Fibroblast of lung (primary cell): ENCODE measurements around the gene PCDHA7. TPM values are rescaled to one million over a fixed set of nuclear protein-coding genes. Genes with fewer than 3 reads are reported as not detected.

ENCODE experiments used
- DNase-seq, 2 donors: peaks; one replicate each; pipeline versions ENCODE4 v3.0.0 to v3.0.0-alpha.2; 2010; ENCODE audit warnings: low read depth in 2 of 2
- H2AFZ ChIP-seq: 2 replicates; pipeline ENCODE4 v1.5.1; 2012; ENCODE audit warnings: low read length, control low read depth, inconsistent platforms
- H3K27ac ChIP-seq: 2 replicates; pipeline ENCODE4 v1.5.1; 2011; ENCODE audit warnings: low read length, control low read depth; ENCODE audit not compliant: insufficient read depth
- H3K27me3 ChIP-seq: 2 replicates; pipeline ENCODE4 v1.5.1; 2011; ENCODE audit warnings: mild to moderate bottlenecking, low read length; ENCODE audit not compliant: control insufficient read depth, insufficient read depth
- H3K36me3 ChIP-seq: 2 replicates; pipeline ENCODE4 v1.5.1; 2011; ENCODE audit warnings: low read length; ENCODE audit not compliant: control insufficient read depth, insufficient read depth
- H3K4me1 ChIP-seq: 2 replicates; pipeline ENCODE4 v1.5.1; 2011; ENCODE audit warnings: low read length; ENCODE audit not compliant: control insufficient read depth, insufficient read depth; ENCODE audit errors: extremely low read depth
- H3K4me2 ChIP-seq: 2 replicates; pipeline ENCODE4 v1.5.1; 2011; ENCODE audit warnings: low read length, control low read depth; ENCODE audit not compliant: insufficient read depth; ENCODE audit errors: extremely low read depth
- H3K4me3 ChIP-seq, 4 experiments: fragments of 200-600 bp in 1 of 4; sonication (generic) in 1 of 4; replicated peaks in 1 of 4; 2 replicates each; pipeline ENCODE4 v1.5.1; 2011 to 2016; ENCODE audit warnings: low read length in 4 of 4, low read depth in 3 of 4, mild to moderate bottlenecking in 3 of 4, control low read depth in 2 of 4, inconsistent platforms in 1 of 4, mixed read lengths in 1 of 4; ENCODE audit not compliant: insufficient read depth in 1 of 4; ENCODE audit errors: control extremely low read depth in 1 of 4
- H3K79me2 ChIP-seq: 2 replicates; pipeline ENCODE4 v1.5.1; 2012; ENCODE audit warnings: mild to moderate bottlenecking, low read length, inconsistent platforms; ENCODE audit not compliant: control insufficient read depth, insufficient read depth
- H3K9ac ChIP-seq: 2 replicates; pipeline ENCODE4 v1.5.1; 2011; ENCODE audit warnings: mild to moderate bottlenecking, low read length, control low read depth; ENCODE audit not compliant: insufficient read depth
- H3K9me3 ChIP-seq: 2 replicates; pipeline ENCODE4 v1.5.1; 2012; ENCODE audit warnings: low read depth, low read length; ENCODE audit not compliant: control insufficient read depth, insufficient read depth
- H4K20me1 ChIP-seq: 2 replicates; pipeline ENCODE4 v1.5.1; 2011; ENCODE audit warnings: low read length; ENCODE audit not compliant: control insufficient read depth, insufficient read depth; ENCODE audit errors: extremely low read depth
- EZH2 ChIP-seq: IDR thresholded peaks from 2 replicates; pipeline ENCODE4 v1.5.1; 2012; ENCODE audit warnings: low read length, control low read depth, mild to moderate bottlenecking; ENCODE audit errors: missing control alignments
- polyA plus RNA-seq, 2 donors: library from polyadenylated mRNA; depleted of rRNA in 1 of 2; stranded (reverse) in 1 of 2; unstranded in 1 of 2; fragments of >200 nt; gene quantifications; 2 replicates each; pipeline ENCODE4 v1.2.1, GENCODE V29; 2011 to 2012; ENCODE audit warnings: missing spikeins in 1 of 2
- total RNA-seq: library from RNA; depleted of rRNA; stranded (reverse); fragments of >200 nt; gene quantifications from 2 replicates; pipeline ENCODE4 v1.2.1, GENCODE V29; 2014
- TF ChIP-seq, protein P1 (sequence below), 2 donors: IDR thresholded peaks in 1 of 2; conservative IDR thresholded peaks in 1 of 2; 1 replicate in 1 of 2; 2 replicates in 1 of 2; pipeline ENCODE4 v1.5.1; 2011 to 2012; ENCODE audit warnings: low read length in 2 of 2, control low read depth in 1 of 2, inconsistent platforms in 1 of 2, low read depth in 1 of 2, mild to moderate bottlenecking in 1 of 2

Gene PCDHA7
- total and polyA plus RNA-seq, 2 donors (not counting 1 experiment from before 2014, with no cell fraction given), result 2.1 to 2.5 TPM

DNA sequence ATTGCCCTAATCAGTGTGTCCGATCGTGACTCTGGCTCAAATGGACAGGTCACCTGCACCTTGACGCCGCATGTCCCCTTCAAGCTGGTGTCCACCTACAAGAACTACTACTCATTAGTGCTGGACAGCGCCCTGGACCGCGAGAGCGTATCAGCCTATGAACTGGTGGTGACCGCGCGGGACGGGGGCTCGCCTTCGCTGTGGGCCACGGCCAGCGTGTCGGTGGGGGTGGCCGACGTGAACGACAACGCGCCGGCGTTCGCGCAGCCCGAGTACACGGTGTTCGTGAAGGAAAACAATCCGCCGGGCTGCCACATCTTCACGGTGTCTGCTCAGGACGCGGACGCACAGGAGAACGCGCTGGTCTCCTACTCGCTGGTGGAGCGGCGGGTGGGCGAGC, 49.3 kb downstream of the PCDHA7 start:
- H3K9me3 ChIP-seq, result no peaks in the 10 kb centered on the region
- no peak overlapping the region for H3K9ac ChIP-seq
- H4K20me1 ChIP-seq, result no peaks in the 10 kb centered on the region
- TF ChIP-seq EZH2, result no peak
- TF ChIP-seq, protein P1, sequence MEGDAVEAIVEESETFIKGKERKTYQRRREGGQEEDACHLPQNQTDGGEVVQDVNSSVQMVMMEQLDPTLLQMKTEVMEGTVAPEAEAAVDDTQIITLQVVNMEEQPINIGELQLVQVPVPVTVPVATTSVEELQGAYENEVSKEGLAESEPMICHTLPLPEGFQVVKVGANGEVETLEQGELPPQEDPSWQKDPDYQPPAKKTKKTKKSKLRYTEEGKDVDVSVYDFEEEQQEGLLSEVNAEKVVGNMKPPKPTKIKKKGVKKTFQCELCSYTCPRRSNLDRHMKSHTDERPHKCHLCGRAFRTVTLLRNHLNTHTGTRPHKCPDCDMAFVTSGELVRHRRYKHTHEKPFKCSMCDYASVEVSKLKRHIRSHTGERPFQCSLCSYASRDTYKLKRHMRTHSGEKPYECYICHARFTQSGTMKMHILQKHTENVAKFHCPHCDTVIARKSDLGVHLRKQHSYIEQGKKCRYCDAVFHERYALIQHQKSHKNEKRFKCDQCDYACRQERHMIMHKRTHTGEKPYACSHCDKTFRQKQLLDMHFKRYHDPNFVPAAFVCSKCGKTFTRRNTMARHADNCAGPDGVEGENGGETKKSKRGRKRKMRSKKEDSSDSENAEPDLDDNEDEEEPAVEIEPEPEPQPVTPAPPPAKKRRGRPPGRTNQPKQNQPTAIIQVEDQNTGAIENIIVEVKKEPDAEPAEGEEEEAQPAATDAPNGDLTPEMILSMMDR (conservative IDR thresholded peaks at IDR 0.05 in 1 of 2, IDR thresholded peaks at IDR 0.05 in 1 of 2; ENCODE audit: low read depth in 1 of 2, low read length in 2 of 2), result no peak
- no peaks in the 10 kb centered on the region for H3K4me1 ChIP-seq
- no peak overlapping the region for H3K27ac ChIP-seq
- H3K36me3 ChIP-seq, result no peaks in the 10 kb centered on the region
- DNase-seq, result no peak
- H3K4me3 ChIP-seq, result no peak overlapping the region
- no peak overlapping the region for H3K4me2 ChIP-seq
- H3K79me2 ChIP-seq, result no peaks in the 10 kb centered on the region
- no peak overlapping the region for H2AFZ ChIP-seq
- H3K27me3 ChIP-seq, result no peaks in the 10 kb centered on the region

DNA sequence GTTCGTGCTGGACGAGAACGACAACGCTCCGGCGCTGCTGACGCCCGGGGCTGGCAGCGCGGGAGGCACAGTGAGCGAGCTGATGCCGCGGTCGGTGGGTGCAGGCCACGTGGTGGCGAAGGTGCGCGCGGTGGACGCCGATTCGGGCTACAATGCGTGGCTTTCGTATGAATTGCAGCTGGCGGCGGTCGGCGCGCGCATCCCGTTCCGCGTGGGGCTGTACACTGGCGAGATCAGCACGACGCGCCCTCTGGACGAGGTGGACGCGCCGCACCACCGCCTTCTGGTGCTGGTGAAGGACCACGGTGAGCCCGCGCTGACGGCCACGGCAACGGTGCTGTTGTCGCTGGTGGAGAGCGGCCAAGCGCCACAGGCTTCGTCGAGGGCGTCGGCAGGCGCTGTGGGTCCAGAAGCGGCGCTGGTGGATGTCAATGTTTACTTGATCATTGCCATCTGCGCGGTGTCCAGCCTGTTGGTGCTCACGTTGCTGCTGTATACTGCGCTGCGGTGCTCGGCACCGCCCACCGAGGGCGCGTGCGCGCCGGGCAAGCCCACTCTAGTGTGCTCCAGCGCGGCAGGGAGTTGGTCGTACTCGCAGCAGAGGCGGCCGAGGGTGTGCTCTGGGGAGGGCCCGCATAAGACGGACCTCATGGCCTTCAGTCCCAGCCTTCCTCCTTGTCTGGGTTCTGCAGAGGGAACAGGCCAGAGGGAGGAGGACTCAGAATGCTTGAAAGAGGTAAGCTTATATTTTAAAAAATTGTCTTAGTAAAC, 50.0 kb downstream of the PCDHA7 start:
- no peak for TF ChIP-seq EZH2
- TF ChIP-seq, protein P1 (conservative IDR thresholded peaks at IDR 0.05 in 1 of 2, IDR thresholded peaks at IDR 0.05 in 1 of 2; ENCODE audit: low read depth in 1 of 2, low read length in 2 of 2), result no peak
- H3K36me3 ChIP-seq, result no peaks in the 10 kb centered on the region
- no peaks in the 10 kb centered on the region for H4K20me1 ChIP-seq
- H3K4me1 ChIP-seq, result no peaks in the 10 kb centered on the region
- H3K4me3 ChIP-seq, result no peak overlapping the region
- DNase-seq, result no peak
- H3K9me3 ChIP-seq, result no peaks in the 10 kb centered on the region
- H2AFZ ChIP-seq, result no peak overlapping the region
- H3K27me3 ChIP-seq, result no peaks in the 10 kb centered on the region
- no peak overlapping the region for H3K4me2 ChIP-seq
- no peaks in the 10 kb centered on the region for H3K79me2 ChIP-seq
- no peak overlapping the region for H3K27ac ChIP-seq
- H3K9ac ChIP-seq, result no peak overlapping the region

Other genes starting within 250 kb of the PCDHA7 start
- 4.1 and 10.9 TPM in 2 replicates for gene CD14, start 201.1 kb upstream of the PCDHA7 start, total RNA-seq
- gene CD14, start 201.1 kb upstream of the PCDHA7 start, polyA plus RNA-seq, result 0.32 and 0.45 TPM in 2 replicates
- 13.6 and 18.0 TPM in 2 replicates for gene TMCO6, start 194.8 kb upstream of the PCDHA7 start, total RNA-seq
- 6.6 and 7.6 TPM in 2 replicates for gene TMCO6, start 194.8 kb upstream of the PCDHA7 start, polyA plus RNA-seq
- gene NDUFA2, start 186.6 kb upstream of the PCDHA7 start, total RNA-seq, result 39.8 and 64.9 TPM in 2 replicates
- gene NDUFA2, start 186.6 kb upstream of the PCDHA7 start, polyA plus RNA-seq, result 57.9 and 65.9 TPM in 2 replicates
- gene IK, start 186.4 kb upstream of the PCDHA7 start, total RNA-seq, result 96.6 and 96.9 TPM in 2 replicates
- 155 and 170 TPM in 2 replicates for gene IK, start 186.4 kb upstream of the PCDHA7 start, polyA plus RNA-seq
- 25.2 and 28.4 TPM in 2 replicates for gene WDR55, start 169.4 kb upstream of the PCDHA7 start, total RNA-seq
- gene WDR55, start 169.4 kb upstream of the PCDHA7 start, polyA plus RNA-seq, result 18.8 and 22.1 TPM in 2 replicates
- gene DND1, start 160.7 kb upstream of the PCDHA7 start, total RNA-seq, result under 0.01 and 0.33 TPM in 2 replicates
- 0.15 and 0.21 TPM in 2 replicates for gene DND1, start 160.7 kb upstream of the PCDHA7 start, polyA plus RNA-seq
- gene HARS1, start 142.9 kb upstream of the PCDHA7 start, total RNA-seq, result 51.9 and 53.2 TPM in 2 replicates
- gene HARS1, start 142.9 kb upstream of the PCDHA7 start, polyA plus RNA-seq, result 85.8 and 110 TPM in 2 replicates
- gene HARS2, start 142.8 kb upstream of the PCDHA7 start, total RNA-seq, result 26.2 and 30.1 TPM in 2 replicates
- gene HARS2, start 142.8 kb upstream of the PCDHA7 start, polyA plus RNA-seq, result 27.1 and 27.8 TPM in 2 replicates
- gene ZMAT2, start 133.8 kb upstream of the PCDHA7 start, total RNA-seq, result 69.4 and 77.0 TPM in 2 replicates
- 85.5 and 85.6 TPM in 2 replicates for gene ZMAT2, start 133.8 kb upstream of the PCDHA7 start, polyA plus RNA-seq
- under 0.01 TPM in 2 replicates for gene PCDHA1, start 48.1 kb upstream of the PCDHA7 start, total RNA-seq
- 0.05 and 0.12 TPM in 2 replicates for gene PCDHA1, start 48.1 kb upstream of the PCDHA7 start, polyA plus RNA-seq
- under 0.01 and 0.33 TPM in 2 replicates for gene PCDHA2, start 39.4 kb upstream of the PCDHA7 start, total RNA-seq
- 0.10 TPM in 1 of 2 replicates, not detected in the other for gene PCDHA2, start 39.4 kb upstream of the PCDHA7 start, polyA plus RNA-seq
- 0.26 and 1.2 TPM in 2 replicates for gene PCDHA3, start 33.2 kb upstream of the PCDHA7 start, total RNA-seq
- gene PCDHA3, start 33.2 kb upstream of the PCDHA7 start, polyA plus RNA-seq, result 0.07 and 0.89 TPM in 2 replicates
- gene PCDHA4, start 27.2 kb upstream of the PCDHA7 start, total RNA-seq, result 0.51 and 1.2 TPM in 2 replicates
- 0.05 and 0.42 TPM in 2 replicates for gene PCDHA4, start 27.2 kb upstream of the PCDHA7 start, polyA plus RNA-seq
- gene PCDHA5, start 12.7 kb upstream of the PCDHA7 start, total RNA-seq, result 0.33 TPM in 1 of 2 replicates, not detected in the other
- 0.01 and 0.24 TPM in 2 replicates for gene PCDHA5, start 12.7 kb upstream of the PCDHA7 start, polyA plus RNA-seq
- 0.51 and 3.6 TPM in 2 replicates for gene PCDHA6, start 6.3 kb upstream of the PCDHA7 start, total RNA-seq
- gene PCDHA6, start 6.3 kb upstream of the PCDHA7 start, polyA plus RNA-seq, result 0.11 and 2.8 TPM in 2 replicates
- under 0.01 and 0.33 TPM in 2 replicates for gene PCDHA8, start 6.9 kb downstream of the PCDHA7 start, total RNA-seq
- 0.01 and 0.33 TPM in 2 replicates for gene PCDHA8, start 6.9 kb downstream of the PCDHA7 start, polyA plus RNA-seq
- 0.26 and 0.33 TPM in 2 replicates for gene PCDHA9, start 14.1 kb downstream of the PCDHA7 start, total RNA-seq
- gene PCDHA9, start 14.1 kb downstream of the PCDHA7 start, polyA plus RNA-seq, result 0.03 TPM in 1 of 2 replicates, not detected in the other
- gene PCDHA10, start 21.6 kb downstream of the PCDHA7 start, total RNA-seq, result 0.26 and 0.66 TPM in 2 replicates
- 0.09 and 2.0 TPM in 2 replicates for gene PCDHA10, start 21.6 kb downstream of the PCDHA7 start, polyA plus RNA-seq
- 0.51 and 0.66 TPM in 2 replicates for gene PCDHA11, start 34.7 kb downstream of the PCDHA7 start, total RNA-seq
- 0.15 TPM in 1 of 2 replicates, not detected in the other for gene PCDHA11, start 34.7 kb downstream of the PCDHA7 start, polyA plus RNA-seq
- gene PCDHA12, start 41.0 kb downstream of the PCDHA7 start, total RNA-seq, result 0.26 and 0.50 TPM in 2 replicates
- not detected in 2 replicates for gene PCDHA12, start 41.0 kb downstream of the PCDHA7 start, polyA plus RNA-seq
- under 0.01 and 0.33 TPM in 2 replicates for gene PCDHA13, start 47.9 kb downstream of the PCDHA7 start, total RNA-seq
- gene PCDHA13, start 47.9 kb downstream of the PCDHA7 start, polyA plus RNA-seq, result 0.02 TPM in 1 of 2 replicates, not detected in the other
- gene PCDHAC1, start 92.0 kb downstream of the PCDHA7 start, total RNA-seq, result 0.51 and 0.66 TPM in 2 replicates
- 0.01 and 0.14 TPM in 2 replicates for gene PCDHAC1, start 92.0 kb downstream of the PCDHA7 start, polyA plus RNA-seq
- 1.7 and 2.6 TPM in 2 replicates for gene PCDHAC2, start 132.2 kb downstream of the PCDHA7 start, total RNA-seq
- gene PCDHAC2, start 132.2 kb downstream of the PCDHA7 start, polyA plus RNA-seq, result 0.03 and 0.48 TPM in 2 replicates
- gene PCDHB1, start 217.1 kb downstream of the PCDHA7 start, total RNA-seq, result not detected in 2 replicates
- not detected in 2 replicates for gene PCDHB1, start 217.1 kb downstream of the PCDHA7 start, polyA plus RNA-seq